Activated CD8-positive, alpha-beta memory T cell treated with anti-CD3 and anti-CD28 coated beads, Interleukin-2, amount 50 U/mL, for 4 hours (primary cell): ENCODE data around the gene ATL1.
"Not testable (repeated sequence)": the region's sequence is repeated elsewhere in the genome, so short reads cannot be mapped to it uniquely, and the experiment has no call there.

ENCODE experiments used
- DNase-seq: peaks from one replicate; pipeline ENCODE4 v3.0.0-alpha.2; 2020

ATL1 gene

DNA sequence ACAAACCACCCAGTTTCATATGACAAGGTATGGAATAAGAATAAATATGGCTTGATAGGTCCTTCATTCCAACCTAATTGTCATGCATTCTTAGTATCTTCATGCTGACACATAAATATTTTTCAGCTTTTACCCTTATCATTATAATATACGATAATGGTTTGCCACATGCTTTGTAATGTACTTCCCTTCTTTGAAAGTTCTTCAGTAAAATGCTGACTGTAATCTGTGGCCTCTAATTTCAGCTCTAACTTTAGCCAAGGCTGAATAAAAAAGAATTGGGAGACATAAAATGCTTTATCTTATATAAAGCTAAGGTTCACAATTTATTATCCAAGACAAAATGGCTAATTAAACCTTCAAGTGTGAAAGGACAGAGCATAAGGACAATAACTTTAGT is 24.9 kb upstream of the ATL1 start:
- DNase-seq = no peak

DNA sequence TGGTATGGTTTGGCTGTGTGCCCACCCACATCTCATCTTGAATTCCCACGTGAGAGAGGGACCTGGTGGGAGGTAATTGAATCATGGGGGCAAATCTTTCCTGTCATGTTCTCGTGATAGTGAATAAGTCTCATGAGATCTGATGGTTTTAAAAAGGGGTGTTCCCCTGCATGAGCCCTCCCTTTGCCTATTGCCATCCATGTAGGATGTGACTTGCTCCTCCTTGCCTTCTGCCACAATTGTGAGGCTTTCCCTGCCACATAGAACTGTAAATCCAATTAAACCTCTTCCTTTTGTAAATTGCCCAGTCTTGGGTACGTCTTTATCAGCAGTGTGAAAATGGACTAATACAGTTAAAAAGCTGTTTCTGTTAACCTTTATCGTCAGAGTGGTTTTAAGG is 21.9 kb upstream of the ATL1 start:
- not testable (repeated sequence) for DNase-seq

DNA sequence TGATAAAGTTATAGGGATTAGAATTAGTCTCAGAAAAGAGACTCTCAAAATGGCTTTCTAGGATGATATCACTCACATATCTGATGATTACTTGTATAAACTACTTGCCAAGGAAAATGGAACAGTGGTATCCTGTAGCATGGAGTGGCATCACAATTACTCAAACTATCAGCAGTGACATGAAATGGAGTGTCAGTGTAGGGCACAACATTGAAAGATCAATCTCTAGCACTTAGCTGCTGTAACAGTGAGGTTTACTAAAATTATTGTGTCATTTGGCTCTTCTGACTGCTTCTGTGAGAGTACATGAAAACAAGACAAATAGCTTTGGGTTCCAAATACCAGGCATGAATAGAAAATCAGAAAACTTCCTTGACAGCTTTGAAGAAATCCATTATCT is 20.9 kb upstream of the ATL1 start:
- no peak for DNase-seq

DNA sequence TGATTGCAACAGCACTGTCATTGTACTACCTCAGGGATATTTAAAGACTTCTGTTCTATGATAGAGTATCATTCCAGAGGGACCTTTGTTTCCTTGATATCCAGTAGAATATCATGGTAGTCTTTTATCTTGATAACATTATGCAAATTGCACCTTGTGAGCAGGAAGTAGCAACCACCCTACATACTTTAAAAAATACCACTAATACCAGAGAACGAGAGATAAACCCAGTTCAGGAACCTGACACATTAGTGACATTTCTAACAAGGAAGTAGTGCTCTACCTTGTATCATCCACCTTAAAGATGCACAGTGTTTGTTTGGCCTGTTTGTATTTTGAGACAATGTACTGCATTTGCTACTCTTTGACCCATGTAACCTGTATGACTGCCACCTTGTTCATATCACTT is 18.8 kb upstream of the ATL1 start:
- no peak for DNase-seq

DNA sequence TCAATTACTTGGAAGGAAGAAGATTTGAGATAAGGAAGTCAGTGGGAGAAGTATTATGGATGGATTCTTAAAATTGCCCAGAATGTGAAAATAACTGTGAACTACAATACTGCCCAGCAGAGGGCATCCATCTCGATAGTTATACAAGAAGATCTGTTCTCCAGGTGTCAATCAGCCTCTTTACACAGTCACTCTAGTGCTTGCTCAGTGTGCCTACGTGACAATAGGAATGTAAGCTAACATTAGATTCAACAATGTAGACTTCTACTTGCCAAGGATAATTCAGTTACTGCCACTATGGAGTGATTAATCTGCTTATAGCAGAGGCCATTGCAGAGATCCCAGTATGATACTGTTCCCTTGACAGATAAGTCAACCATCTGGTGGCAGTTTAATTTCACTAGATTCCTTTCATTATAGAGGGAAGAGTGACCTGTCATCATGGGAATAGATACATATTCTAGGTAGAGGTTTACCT is 17.0 kb upstream of the ATL1 start:
- DNase-seq = peak; percentile 18

DNA sequence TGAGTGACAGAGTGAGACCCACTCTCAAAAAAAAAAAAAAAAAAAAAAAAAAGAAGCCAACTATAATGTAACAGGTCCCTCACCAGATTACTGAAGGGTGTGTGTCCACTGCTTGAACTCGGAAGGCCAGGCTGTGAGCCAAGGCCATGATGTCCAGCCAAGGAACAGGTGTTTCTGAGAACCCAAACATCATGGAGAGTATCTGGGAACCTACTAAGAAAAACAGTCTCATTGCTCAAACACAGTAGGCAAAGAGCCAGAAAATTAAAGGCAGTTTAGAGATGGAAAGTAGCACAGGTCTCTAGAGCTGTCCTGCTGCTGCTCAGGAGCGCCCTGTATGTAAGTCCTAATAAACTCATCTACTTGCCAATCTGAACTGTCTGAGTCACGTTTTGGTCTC is 15.0 kb upstream of the ATL1 start:
- DNase-seq = no peak

DNA sequence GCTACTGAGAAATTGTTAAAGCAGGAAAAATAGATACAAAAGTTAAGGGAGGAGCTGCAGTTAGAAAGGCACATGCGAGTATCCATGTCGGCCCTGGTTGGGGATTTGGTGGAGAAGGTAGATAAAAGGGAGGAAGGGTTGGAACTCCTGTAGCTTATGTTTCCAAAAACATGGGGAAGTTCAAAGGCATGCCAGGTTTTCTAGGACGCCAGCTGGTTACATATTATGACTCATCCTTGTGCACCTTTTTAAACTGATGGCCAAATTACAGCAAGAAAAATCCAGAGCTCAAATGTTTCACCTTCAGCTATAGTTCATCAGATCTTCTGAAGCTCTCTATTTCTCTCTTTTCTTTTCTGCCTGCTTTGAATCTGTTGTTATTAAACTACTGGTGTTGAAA is 14.3 kb upstream of the ATL1 start:
- DNase-seq = no peak

DNA sequence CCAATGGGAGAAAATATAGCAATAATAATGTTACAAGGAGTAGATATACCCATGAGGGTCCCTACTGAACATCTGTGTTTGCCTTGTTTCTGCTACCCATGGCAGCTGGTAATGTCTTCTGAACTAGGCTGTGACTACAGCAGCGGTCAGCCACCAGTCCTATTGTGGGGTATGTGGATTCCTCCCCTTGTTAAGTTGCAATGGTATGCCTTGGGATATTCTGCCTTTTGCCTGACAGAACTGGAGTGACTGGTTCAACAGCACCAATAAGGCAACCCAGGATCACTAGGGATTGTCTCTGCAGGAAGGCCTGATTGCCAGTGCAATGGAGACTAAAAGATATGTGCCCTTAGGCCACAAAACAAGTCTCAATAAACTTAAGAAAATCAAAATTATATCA is 9.7 kb upstream of the ATL1 start:
- no peak for DNase-seq

DNA sequence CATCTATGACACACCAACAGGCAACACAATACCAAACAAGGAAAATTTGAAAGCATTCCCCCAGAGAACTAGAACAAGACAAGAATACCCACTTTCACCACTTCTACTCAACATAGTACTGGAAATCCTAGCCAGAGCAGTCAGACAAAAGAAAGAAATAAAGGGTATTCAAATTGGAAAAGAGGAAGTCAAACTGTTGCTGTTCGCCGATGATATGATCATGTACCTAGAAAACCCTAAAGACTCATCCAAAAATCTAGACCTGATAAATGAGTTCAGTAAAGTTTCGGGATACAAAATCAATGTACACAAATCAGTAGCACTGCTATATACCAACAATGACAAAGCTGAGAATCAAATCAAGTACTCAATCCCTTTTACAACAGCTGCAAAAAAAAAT is 8.1 kb upstream of the ATL1 start:
- no peak for DNase-seq

DNA sequence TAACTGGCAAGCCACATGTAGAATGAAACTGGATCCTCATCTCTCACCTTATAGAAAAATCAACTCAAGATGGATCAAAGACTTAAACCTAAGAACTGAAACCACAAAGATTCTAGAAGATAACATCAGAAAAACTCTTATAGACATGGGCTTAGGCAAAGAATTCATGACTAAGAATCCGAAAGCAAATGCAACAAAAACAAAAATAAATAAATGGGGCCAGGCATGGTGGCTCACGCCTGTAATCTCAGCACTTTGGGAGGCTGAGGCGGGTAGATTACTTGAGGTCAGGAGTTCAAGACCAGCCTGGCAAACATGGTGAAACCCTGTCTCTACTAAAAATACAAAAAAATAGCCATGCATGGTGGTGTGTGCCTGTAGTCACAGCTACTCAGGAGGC is 7.1 kb upstream of the ATL1 start:
- not testable (repeated sequence) for DNase-seq

DNA sequence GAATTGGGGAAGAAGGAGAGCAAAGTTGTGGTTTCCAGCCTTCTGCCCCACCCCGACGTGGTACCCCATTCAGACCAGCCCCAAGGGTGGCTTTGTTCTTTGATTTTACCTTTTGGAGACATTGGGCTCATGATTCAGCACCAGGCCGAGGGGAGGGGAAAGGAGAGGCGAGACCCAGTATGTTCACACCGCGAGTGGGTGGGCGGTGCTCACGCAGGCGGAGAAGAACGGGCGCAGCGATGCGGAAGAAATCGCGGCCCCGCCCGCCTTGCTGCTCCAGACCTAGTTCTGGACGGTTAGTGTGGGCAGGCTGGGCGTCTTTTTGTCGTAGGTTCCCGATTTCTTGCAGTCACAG is 963 bp downstream of the ATL1 start:
- peak; percentile 74 for DNase-seq

DNA sequence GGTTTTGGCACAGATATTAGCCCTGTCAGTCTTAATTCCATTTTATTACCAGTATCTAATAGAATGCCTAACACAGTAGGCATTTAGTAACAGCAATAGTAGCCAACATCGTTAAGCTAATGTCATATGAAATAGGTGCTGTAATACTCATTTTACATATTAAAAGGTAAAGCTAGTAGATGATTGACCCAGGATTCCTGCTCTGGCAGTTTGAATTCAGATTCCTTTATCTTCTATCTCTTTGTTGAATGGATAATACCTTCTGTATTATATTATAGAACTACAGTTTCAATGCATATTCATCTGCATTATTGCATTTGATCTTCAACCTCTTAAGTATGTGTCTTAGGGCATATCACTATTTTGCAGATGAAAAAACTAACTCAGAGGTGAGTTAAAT is 2.9 kb downstream of the ATL1 start:
- DNase-seq = no peak

DNA sequence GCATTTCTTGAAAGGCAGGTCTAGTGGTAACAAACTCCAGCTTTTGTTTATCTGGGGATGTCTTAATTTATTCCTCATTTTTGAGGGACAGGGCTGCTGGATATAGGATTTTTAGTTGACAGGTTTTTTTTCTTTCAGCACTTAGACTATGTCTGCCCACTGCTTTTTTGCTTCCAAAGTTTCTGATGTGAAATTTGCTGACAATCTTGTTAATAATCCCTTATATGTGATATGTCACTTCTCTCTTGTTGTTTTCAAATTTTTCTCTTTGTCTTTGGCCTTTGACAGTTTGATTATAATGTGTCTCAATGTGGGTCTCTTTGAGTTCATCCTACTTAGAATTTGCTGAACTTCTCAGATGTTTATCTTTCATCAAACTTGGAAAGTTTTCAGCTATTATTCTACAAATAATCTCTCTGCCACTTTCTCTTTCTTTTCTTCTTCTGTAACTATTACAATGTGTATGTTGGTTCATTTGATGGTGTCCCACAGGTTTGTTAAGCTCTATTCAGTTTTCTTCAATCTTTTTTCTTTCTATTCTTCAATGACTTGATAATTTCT is 9.8 kb downstream of the ATL1 start:
- no peak for DNase-seq

DNA sequence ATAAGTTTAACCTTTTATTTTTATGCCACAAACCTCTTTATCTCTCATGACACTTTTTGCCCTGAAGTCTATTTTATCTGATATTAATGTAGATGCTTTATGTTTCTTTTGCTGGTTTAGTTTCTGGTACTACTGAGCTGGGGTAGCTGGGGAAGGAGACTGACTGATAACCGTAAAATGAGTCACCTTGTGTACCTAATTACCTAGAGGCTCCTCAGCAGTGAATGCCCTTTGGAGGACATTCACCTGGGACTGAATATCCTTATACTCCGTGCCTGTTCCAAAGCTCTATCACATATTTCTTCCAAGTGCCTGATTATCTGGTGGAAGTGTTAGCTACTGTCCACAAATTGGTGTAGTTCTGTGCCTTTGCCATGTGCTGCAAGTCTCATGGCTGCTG is 13.9 kb downstream of the ATL1 start:
- DNase-seq = no peak

DNA sequence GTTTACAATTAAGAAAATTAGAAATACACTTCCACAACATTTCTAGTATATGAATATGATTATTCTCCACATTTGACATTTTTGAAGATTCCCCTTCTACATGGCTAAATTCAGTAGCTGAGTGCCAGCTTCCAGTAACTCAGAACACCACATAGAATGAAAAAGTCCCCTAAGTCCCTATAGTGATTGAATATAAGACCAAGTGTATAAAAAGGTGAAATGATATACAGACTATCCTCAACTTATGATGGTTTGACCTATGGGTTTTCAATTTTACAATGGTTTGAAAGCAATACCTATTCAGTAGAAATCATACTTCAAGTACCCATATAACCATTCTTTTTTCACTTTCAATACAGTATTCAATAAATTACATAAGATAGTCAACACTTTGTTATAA is 15.8 kb downstream of the ATL1 start:
- no peak for DNase-seq

DNA sequence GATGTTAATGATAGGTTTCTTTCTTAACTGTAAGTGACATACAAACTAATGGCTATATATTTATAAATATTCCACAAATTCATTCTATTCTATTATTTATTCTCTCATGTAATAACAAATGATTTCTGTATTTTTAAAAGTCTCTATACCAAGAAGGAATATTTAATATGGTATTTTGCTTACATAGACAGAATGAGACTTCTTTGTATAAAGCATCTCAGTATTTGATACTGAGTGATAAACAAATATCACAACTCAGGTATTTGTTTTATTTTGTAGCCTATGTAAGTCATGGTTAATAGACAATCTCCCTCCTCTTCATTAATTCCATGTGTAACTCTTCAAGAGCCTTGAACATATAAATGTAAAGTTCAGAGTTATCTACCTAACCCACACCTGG is 18.0 kb downstream of the ATL1 start:
- no peak for DNase-seq

DNA sequence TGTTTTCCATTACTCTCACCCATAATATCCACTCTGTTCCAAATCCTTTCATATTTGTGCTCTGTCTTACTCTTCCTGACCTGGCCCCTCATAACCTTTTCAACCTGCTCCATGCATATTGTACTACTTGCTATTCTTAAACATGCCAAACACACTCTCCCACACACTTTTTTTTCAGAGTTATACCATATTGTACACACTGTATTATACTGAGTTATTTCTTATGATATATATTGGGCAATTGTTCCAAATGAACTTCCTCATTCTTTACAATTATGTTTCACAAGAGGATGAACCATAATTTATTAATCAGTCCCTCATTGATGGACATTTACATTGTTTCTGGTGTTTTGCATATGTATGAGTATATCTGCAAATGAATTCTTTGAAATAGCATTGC is 18.5 kb downstream of the ATL1 start:
- no peak for DNase-seq

DNA sequence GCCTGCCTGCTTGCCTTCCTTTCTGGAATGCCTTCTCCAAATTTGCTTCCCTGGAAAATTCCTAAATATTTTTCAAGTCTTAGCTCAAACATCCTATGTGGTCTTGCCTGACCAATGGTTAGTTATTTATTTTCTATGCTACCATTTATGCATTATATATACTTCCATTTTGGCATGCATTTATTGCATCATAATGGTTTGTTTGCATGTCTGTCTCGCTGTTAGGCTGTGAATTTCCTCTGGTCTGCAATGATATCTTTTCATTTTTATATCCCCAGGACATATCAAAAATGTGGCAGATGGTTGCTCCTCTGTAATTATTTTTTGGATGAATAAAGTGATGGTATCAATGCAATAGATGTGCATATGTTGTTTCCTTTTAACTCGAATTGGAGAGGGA is 30.5 kb downstream of the ATL1 start:
- no peak for DNase-seq

DNA sequence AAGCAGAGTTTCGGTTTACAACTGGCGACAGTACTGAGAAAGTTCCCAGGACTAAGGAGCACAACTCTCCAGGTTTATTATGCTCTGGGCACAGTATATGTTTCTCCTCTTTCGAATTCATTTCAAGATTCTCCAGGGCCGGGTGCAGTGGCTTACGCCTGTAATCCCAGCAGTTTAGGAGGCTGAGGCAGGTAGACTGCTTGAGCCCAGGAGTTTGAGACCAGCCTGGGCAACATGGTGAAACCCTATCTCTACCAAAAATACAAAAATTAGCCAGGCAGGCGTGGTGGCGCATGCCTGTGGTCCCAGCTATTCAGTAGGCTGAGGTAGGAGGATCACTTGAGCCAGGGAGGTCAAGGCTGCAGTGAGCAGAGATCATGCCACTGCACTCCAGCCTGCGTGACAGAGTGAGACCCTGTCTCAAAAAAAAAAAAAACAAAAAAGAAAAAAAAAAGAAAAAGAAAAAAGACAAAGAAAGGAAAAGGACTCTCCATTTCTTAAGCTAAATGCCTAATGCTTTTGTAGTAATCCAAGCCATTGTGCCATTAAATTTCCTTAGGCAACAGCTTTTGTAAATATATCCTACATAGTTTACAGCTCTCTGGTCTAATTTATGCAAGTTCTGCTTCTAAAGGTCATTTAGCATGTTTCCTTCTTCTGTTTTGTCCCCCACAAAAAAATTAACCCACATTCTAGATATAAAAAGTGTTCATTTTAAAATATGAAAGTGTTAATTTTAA is 34.8 kb downstream of the ATL1 start:
- DNase-seq = no peak

DNA sequence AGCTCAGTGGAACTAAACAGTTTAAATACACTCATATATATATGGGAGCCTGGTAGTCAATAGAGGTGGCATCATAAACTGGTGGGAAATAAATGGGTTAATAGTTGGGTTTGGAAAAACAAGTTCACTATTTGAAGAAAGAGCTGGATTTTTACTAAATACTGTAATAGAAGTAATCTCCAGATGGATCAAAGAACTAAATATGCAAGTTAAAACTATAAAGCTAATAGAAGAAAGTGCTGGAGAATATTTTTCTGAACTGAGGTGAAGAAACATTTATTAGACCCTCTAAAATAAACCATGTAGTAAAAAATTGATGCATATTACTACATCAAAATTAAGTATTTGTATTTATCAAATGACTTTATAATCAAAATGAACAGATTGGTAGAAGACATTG is 38.8 kb downstream of the ATL1 start:
- DNase-seq = no peak

DNA sequence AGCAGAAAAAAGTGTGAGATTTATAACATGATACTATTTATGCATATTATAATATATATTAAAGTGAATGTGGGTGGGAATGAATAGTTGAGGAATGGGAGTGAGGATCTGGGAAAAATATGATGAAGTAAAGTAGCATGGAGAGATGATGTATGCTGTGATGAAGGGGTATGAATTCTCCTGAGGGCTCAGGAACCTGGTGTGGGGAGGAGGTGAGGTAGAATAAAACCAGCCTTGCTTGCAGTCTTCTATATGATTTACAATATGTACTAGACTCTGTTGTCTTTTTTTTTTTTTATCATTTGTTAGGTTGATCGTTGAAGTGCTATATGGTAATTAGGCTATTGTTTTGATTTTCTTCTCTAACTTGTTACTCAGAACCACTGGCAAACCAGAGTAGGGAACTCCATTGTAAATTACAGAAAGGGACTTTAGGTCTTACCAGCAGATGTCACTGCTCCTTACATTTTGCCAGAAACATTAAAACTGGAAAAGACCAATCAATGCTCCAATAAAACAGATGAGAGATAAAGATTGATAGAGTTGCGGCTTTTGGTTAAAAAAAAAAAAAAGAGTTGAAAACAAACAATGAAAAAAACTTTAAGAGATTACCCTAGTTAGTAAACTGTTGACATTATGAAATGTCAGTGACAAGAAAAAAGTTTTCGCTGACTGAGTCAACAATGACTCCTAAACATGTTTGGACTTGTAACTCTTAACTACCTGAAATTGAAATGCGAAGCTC is 39.9 kb downstream of the ATL1 start:
- no peak for DNase-seq

DNA sequence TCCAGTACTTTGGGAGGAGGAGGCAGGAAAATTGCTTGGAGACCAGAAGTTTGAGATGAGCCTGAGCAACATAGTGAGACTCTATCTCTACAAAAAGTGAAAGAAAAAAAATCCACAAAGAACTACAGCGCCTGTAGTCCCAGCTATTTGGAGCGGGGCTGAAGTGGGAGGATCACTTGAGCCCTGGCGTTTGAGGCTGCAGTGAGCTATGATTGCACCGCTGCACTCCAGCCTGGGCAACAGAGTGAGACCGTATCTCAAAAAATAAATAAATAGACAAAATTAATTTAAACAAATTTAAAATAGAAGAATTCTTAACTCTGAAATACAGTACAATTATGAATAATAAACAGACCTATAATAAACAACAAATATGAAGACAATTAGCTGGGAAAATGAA is 40.9 kb downstream of the ATL1 start:
- no peak for DNase-seq

DNA sequence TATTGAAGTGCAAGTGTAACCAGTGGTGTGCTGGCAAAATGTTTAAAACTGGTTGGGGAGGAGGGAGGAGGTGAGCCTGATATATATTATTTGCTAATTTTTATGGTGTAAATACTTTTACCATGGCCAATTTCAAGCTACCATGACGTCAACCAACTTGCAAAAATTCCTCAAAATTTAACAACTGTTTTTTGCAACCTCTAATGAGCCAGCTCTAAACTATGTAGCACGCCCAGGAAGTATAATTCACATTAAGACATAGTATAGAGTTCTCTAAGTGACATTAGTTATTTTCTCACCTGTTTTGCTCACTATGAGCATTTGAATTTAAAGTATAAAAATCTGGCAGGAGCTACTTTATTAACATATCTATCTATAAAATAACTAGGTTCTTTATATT is 41.4 kb downstream of the ATL1 start:
- no peak for DNase-seq

DNA sequence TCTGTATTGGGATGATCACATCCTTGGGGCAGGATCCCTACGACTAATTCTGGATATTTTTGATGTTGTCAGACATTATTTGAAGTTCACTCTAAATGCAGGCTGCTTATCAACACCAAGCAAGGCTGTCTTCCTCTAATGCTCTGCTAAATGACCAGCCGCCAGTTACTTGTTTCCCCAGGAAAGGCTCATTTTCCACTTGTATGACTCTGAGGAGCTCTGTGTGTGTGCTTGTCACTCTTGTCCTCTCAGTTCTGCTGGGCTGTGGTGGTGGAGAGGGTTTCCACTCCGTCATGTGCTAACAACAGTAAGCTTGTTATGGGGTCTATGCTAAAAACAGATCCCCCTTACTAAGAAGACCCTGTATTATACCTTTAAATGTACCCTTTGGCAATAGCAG is 42.1 kb downstream of the ATL1 start:
- no peak for DNase-seq

DNA sequence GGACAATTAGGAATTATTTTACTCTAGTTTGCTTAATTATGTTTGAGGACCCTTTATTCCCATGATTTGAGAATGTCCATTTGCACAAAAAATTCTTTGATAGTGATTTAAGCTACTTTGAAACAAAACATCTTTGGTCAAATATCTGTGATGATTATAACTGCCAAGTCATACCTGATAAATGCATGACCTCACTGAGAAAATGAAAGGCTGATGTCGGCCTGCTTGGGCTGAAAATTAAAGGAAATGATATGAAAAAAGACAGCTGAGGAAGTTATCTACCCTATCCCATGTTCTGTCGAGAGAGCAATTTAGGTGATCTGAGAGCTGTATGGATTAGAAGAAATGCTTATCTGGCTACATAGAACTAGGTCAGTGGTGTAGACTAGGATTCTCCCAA is 43.6 kb downstream of the ATL1 start:
- no peak for DNase-seq
